HFFc6 (cell line): ENCODE data around the gene PCDHB13. TPM values are rescaled to one million over a fixed set of nuclear protein-coding genes. Genes with fewer than 3 reads are reported as not detected.
"Not testable (repeated sequence)": the region's sequence is repeated elsewhere in the genome, so short reads cannot be mapped to it uniquely, and the experiment has no call there.

Experiments
- DNase-seq: peaks from one replicate; pipeline ENCODE4 v3.0.0-alpha.2; 2018
- H3K27ac Mint-ChIP-seq: 2 replicates; pipeline ENCODE4 v1.8.0; 2020; ENCODE audit warnings: mild to moderate bottlenecking, mixed read lengths
- H3K27me3 Mint-ChIP-seq: 2 replicates; pipeline ENCODE4 v1.8.0; 2021; ENCODE audit warnings: mild to moderate bottlenecking, moderate library complexity, mixed read lengths; ENCODE audit not compliant: insufficient read depth
- H3K36me3 Mint-ChIP-seq: 2 replicates; pipeline ENCODE4 v1.8.0; 2021; ENCODE audit warnings: low read depth, mixed read lengths
- H3K4me1 Mint-ChIP-seq: 2 replicates; pipeline ENCODE4 v1.8.0; 2020; ENCODE audit warnings: low read depth, mixed read lengths
- H3K4me3 Mint-ChIP-seq: 2 replicates; pipeline ENCODE4 v1.8.0; 2020; ENCODE audit warnings: mild to moderate bottlenecking, moderate library complexity, mixed read lengths
- H3K9me3 Mint-ChIP-seq: 2 replicates; pipeline ENCODE4 v1.8.0; 2020; ENCODE audit warnings: mild to moderate bottlenecking, mixed read lengths
- total RNA-seq, 6 experiments: library from RNA; stranded (reverse); fragmentation: NEBNext Ultra II Directional; extraction: Animal tissue kit (Norgen Biotek cat#: 25700); gene quantifications; 2 replicates in 1 of 6; 3 replicates in 5 of 6; pipeline ENCODE4 v1.2.3, GENCODE V29; 2021
- TF ChIP-seq, protein P1 (sequence below): fragments of 200-600 bp; sonication (generic); IDR thresholded peaks from 2 replicates; pipeline ENCODE4 v1.5.0; 2021; ENCODE audit warnings: antibody characterized with exemption, mild to moderate bottlenecking

PCDHB13 gene
- total RNA-seq, 6 experiments from 2014 or later: 3.0 to 4.5 (median 3.8) TPM

DNA sequence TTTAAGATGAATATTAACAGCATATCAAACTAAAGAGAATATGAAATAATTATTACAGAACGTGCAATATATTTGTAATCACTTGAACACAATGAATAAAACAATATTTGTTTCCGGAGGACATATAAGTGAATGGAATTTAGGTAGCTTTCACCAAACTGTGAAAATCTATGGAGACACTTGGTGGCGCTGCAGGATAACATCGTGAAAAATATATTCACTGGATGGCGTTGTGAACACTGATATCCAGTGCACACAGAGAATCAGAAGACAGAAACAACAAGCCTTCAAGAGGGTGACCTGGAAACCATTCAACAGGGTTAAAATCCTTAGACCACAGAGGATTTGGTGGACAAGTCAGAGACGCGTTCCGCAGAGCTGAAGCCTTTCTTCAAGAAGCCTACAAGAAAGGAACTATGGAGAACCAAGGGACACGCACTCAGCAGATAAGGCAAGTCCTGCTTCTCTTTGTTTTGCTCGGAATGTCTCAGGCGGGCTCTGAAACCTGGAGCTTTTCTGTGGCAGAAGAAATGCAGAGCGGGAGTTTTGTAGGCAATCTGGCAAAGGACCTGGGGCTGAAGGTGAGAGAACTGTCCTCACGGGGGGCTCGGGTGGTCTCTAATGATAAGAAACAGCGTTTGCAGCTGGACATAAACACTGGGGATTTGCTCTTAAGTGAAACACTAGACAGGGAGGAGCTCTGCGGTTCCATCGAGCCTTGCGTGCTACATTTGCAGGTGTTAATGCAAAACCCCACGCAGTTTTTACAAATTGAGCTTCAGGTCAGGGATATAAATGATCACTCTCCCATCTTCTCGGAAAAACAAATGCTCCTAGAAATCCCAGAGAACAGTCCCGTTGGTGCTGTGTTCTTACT lies 14.1 kb upstream of the PCDHB13 start, which contains the start of gene PCDHB11:
Gene PCDHB11 (plus strand): TSS at position 269 of the 877 bp plus-strand sequence. CDS start 148 bp downstream, at position 417.
- H3K9me3 Mint-ChIP-seq: peaks cover 52% of the 10 kb centered on the region
- H3K27me3 Mint-ChIP-seq: peaks cover 2% of the 10 kb centered on the region; the same call in 1 of the 2 replicates
- H3K27ac Mint-ChIP-seq: no peak within 1 kb of the TSS
- H3K4me1 Mint-ChIP-seq: no peaks in the 10 kb centered on the region
- no peak for DNase-seq
- TF ChIP-seq, protein P1, sequence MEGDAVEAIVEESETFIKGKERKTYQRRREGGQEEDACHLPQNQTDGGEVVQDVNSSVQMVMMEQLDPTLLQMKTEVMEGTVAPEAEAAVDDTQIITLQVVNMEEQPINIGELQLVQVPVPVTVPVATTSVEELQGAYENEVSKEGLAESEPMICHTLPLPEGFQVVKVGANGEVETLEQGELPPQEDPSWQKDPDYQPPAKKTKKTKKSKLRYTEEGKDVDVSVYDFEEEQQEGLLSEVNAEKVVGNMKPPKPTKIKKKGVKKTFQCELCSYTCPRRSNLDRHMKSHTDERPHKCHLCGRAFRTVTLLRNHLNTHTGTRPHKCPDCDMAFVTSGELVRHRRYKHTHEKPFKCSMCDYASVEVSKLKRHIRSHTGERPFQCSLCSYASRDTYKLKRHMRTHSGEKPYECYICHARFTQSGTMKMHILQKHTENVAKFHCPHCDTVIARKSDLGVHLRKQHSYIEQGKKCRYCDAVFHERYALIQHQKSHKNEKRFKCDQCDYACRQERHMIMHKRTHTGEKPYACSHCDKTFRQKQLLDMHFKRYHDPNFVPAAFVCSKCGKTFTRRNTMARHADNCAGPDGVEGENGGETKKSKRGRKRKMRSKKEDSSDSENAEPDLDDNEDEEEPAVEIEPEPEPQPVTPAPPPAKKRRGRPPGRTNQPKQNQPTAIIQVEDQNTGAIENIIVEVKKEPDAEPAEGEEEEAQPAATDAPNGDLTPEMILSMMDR: peak; percentile 66
- H3K4me3 Mint-ChIP-seq: peak within 1 kb of the TSS; percentile 55
- peaks cover 14% of the 10 kb centered on the region for H3K36me3 Mint-ChIP-seq

DNA sequence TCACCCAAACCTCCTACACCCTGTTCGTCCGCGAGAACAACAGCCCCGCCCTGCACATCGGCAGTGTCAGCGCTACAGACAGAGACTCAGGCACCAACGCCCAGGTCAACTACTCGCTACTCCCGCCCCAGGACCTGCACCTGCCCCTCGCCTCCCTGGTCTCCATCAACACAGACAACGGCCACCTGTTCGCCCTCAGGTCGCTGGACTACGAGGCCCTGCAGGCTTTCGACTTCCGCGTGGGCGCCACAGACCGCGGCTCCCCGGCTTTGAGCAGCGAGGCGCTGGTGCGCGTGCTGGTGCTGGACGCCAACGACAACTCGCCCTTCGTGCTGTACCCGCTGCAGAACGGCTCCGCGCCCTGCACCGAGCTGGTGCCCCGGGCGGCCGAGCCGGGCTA lies 12.6 kb upstream of the PCDHB13 start:
- H3K4me1 Mint-ChIP-seq, DNase-seq, H3K27me3 Mint-ChIP-seq, H3K27ac Mint-ChIP-seq, H3K4me3 Mint-ChIP-seq: not testable (repeated sequence)
- Mint-ChIP-seq H3K9me3 (peaks cover 43% of the 10 kb centered on the region), H3K36me3 (peaks cover 13% of the 10 kb centered on the region)

DNA sequence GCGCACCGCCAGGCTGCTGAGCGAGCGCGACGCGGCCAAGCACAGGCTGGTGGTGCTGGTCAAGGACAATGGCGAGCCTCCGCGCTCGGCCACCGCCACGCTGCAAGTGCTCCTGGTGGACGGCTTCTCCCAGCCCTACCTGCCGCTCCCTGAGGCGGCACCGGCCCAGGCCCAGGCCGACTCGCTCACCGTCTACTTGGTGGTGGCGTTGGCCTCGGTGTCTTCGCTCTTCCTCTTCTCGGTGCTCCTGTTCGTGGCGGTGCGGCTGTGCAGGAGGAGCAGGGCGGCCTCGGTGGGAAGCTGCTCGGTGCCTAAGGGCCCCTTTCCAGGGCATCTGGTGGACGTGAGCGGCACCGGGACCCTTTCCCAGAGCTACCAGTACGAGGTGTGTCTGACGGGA lies 12.1 kb upstream of the PCDHB13 start:
- H3K27me3 Mint-ChIP-seq, H3K27ac Mint-ChIP-seq, H3K4me1 Mint-ChIP-seq, DNase-seq, H3K36me3 Mint-ChIP-seq, H3K4me3 Mint-ChIP-seq: not testable (repeated sequence)
- peaks cover 38% of the 10 kb centered on the region for H3K9me3 Mint-ChIP-seq

DNA sequence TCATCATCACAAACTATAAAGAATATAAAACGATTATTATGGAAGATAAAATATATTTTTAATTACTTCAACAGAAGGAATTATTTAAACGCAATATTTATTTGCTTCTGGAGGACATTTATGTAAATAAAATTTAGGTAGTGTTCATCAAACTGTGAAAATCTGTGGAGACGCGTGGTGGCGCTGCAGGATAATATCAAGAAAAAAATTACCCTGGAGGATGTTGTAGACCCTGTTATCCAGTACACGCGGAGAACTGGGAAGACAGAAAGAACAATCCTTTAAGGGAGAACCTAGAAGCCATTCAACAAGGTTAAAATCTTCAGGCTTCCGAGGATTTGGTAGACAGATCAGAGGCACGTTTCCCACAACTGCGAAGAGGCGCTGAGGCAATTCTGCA lies 5.2 kb upstream of the PCDHB13 start, which contains the start of gene PCDHB12:
Gene PCDHB12 (plus strand): TSS at position 242 of the 400 bp plus-strand sequence. CDS start 189 bp downstream, outside the sequence.
- Mint-ChIP-seq H3K4me3 (peak within 1 kb of the TSS; percentile 86), H3K9me3 (peaks cover 6% of the 10 kb centered on the region), H3K4me1 (peaks cover 9% of the 10 kb centered on the region), H3K27ac (no peak within 1 kb of the TSS), H3K36me3 (peaks cover 4% of the 10 kb centered on the region), H3K27me3 (peaks cover 7% of the 10 kb centered on the region)
- TF ChIP-seq, protein P1: peak; percentile 79
- DNase-seq: peak; percentile 24

DNA sequence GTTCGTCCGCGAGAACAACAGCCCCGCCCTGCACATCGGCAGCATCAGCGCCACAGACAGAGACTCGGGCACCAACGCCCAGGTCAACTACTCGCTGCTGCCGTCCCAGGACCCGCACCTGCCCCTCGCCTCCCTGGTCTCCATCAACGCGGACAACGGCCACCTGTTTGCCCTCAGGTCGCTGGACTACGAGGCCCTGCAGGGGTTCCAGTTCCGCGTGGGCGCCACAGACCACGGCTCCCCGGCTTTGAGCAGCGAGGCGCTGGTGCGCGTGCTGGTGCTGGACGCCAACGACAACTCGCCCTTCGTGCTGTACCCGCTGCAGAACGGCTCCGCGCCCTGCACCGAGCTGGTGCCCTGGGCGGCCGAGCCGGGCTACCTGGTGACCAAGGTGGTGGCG lies 3.4 kb upstream of the PCDHB13 start:
- H3K4me3 Mint-ChIP-seq: not testable (repeated sequence)

DNA sequence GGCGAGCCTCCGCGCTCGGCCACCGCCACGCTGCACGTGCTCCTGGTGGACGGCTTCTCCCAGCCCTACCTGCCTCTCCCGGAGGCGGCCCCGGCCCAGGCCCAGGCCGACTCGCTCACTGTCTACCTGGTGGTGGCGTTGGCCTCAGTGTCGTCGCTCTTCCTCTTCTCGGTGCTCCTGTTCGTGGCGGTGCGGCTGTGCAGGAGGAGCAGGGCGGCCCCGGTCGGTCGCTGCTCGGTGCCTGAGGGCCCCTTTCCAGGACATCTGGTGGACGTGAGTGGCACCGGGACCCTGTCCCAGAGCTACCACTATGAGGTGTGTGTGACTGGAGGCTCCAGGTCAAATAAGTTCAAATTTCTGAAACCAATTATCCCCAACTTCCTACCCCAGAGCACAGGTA lies 2.9 kb upstream of the PCDHB13 start:
- Mint-ChIP-seq H3K9me3 (peaks cover 15% of the 10 kb centered on the region), H3K4me1 (peaks cover 18% of the 10 kb centered on the region)
- H3K27me3 Mint-ChIP-seq, H3K36me3 Mint-ChIP-seq, DNase-seq, H3K27ac Mint-ChIP-seq, H3K4me3 Mint-ChIP-seq: not testable (repeated sequence)

More for the DNA sequence above, 3.4 kb upstream of the PCDHB13 start:
- not testable (repeated sequence) for H3K36me3 Mint-ChIP-seq, DNase-seq, H3K27me3 Mint-ChIP-seq, H3K27ac Mint-ChIP-seq
- peaks cover 13% of the 10 kb centered on the region for H3K9me3 Mint-ChIP-seq
- H3K4me1 Mint-ChIP-seq: peaks cover 18% of the 10 kb centered on the region

DNA sequence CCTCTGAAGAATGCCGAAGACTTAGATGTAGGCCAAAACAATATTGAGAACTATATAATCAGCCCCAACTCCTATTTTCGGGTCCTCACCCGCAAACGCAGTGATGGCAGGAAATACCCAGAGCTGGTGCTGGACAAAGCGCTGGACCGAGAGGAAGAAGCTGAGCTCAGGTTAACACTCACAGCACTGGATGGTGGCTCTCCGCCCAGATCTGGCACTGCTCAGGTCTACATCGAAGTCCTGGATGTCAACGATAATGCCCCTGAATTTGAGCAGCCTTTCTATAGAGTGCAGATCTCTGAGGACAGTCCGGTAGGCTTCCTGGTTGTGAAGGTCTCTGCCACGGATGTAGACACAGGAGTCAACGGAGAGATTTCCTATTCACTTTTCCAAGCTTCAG lies 864 bp downstream of the PCDHB13 start:
- not testable (repeated sequence) for DNase-seq, H3K27ac Mint-ChIP-seq, H3K27me3 Mint-ChIP-seq, H3K4me1 Mint-ChIP-seq
- H3K4me3 Mint-ChIP-seq: peak overlapping the region; percentile 72
- peaks cover 38% of the 10 kb centered on the region for H3K9me3 Mint-ChIP-seq
- H3K36me3 Mint-ChIP-seq: peaks cover 21% of the 10 kb centered on the region

DNA sequence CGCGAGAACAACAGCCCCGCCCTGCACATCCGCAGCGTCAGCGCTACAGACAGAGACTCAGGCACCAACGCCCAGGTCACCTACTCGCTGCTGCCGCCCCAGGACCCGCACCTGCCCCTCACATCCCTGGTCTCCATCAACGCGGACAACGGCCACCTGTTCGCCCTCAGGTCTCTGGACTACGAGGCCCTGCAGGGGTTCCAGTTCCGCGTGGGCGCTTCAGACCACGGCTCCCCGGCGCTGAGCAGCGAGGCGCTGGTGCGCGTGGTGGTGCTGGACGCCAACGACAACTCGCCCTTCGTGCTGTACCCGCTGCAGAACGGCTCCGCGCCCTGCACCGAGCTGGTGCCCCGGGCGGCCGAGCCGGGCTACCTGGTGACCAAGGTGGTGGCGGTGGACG lies 1.8 kb downstream of the PCDHB13 start:
- H3K36me3 Mint-ChIP-seq: peaks cover 16% of the 10 kb centered on the region
- peaks cover 38% of the 10 kb centered on the region for H3K9me3 Mint-ChIP-seq

DNA sequence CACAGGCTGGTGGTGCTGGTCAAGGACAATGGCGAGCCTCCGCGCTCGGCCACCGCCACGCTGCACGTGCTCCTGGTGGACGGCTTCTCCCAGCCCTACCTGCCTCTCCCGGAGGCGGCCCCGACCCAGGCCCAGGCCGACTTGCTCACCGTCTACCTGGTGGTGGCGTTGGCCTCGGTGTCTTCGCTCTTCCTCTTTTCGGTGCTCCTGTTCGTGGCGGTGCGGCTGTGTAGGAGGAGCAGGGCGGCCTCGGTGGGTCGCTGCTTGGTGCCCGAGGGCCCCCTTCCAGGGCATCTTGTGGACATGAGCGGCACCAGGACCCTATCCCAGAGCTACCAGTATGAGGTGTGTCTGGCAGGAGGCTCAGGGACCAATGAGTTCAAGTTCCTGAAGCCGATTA lies 2.3 kb downstream of the PCDHB13 start:
- not testable (repeated sequence) for H3K27me3 Mint-ChIP-seq

More for the DNA sequence above, 1.8 kb downstream of the PCDHB13 start:
- DNase-seq, H3K4me3 Mint-ChIP-seq, H3K27ac Mint-ChIP-seq, H3K4me1 Mint-ChIP-seq, H3K27me3 Mint-ChIP-seq: not testable (repeated sequence)

More for the DNA sequence above, 2.3 kb downstream of the PCDHB13 start:
- Mint-ChIP-seq H3K36me3 (peaks cover 16% of the 10 kb centered on the region), H3K9me3 (peaks cover 38% of the 10 kb centered on the region)
- H3K27ac Mint-ChIP-seq, DNase-seq, H3K4me3 Mint-ChIP-seq, H3K4me1 Mint-ChIP-seq: not testable (repeated sequence)
